Ishikawa (cell line): ENCODE measurements around the gene TP53TG5.

ENCODE experiments used
- CEBPB ChIP-seq: IDR thresholded peaks from 2 replicates; pipeline ENCODE4 v1.6.1; 2012
- CREB1 ChIP-seq: IDR thresholded peaks from 2 replicates; pipeline ENCODE4 v1.6.1; 2012; ENCODE audit warnings: low read depth
- EGR1 ChIP-seq: IDR thresholded peaks from 2 replicates; pipeline ENCODE4 v1.6.1; 2012
- EP300 ChIP-seq: IDR thresholded peaks from 2 replicates; pipeline ENCODE4 v1.6.1; 2012; ENCODE audit warnings: borderline replicate concordance
- FOXM1 ChIP-seq: IDR thresholded peaks from 2 replicates; pipeline ENCODE4 v1.6.1; 2012; ENCODE audit warnings: low read depth, borderline replicate concordance
- MAX ChIP-seq: IDR thresholded peaks from 2 replicates; pipeline ENCODE4 v1.6.1; 2012
- NFIC ChIP-seq: IDR thresholded peaks from 2 replicates; pipeline ENCODE4 v1.6.1; 2012
- RAD21 ChIP-seq: IDR thresholded peaks from 2 replicates; pipeline ENCODE4 v1.6.1; 2012; ENCODE audit warnings: low read depth
- REST ChIP-seq: IDR thresholded peaks from 2 replicates; pipeline ENCODE4 v1.6.1; 2012; ENCODE audit warnings: low read depth, mild to moderate bottlenecking
- TAF1 ChIP-seq: IDR thresholded peaks from 2 replicates; pipeline ENCODE4 v1.6.1; 2012; ENCODE audit warnings: low read depth, mild to moderate bottlenecking
- TCF12 ChIP-seq: IDR thresholded peaks from 2 replicates; pipeline ENCODE4 v1.6.1; 2012; ENCODE audit warnings: low read depth
- TEAD4 ChIP-seq: IDR thresholded peaks from 2 replicates; pipeline ENCODE4 v1.6.1; 2012
- USF1 ChIP-seq: IDR thresholded peaks from 2 replicates; pipeline ENCODE4 v1.6.1; 2012
- YY1 ChIP-seq: IDR thresholded peaks from 2 replicates; pipeline ENCODE4 v1.6.1; 2012; ENCODE audit warnings: low read depth
- ZBTB7A ChIP-seq: IDR thresholded peaks from 2 replicates; pipeline ENCODE4 v1.6.1; 2012; ENCODE audit warnings: low read depth

TP53TG5 gene

GRCh38 chr20:45407067-45407745 is 29.1 kb upstream of the TP53TG5 start:
- TF ChIP-seq NFIC = no peak
- TF ChIP-seq EP300 = no peak
- TF ChIP-seq USF1 = no peak
- TF ChIP-seq YY1 = no peak

- TF ChIP-seq NFIC = no peak
- TF ChIP-seq REST = no peak
- TF ChIP-seq MAX = peak; percentile 63; the same call in 1 of the 2 replicates
- no peak for TF ChIP-seq EP300
- no peak for TF ChIP-seq TEAD4
- no peak for TF ChIP-seq CREB1
- TF ChIP-seq EGR1 = peak; percentile 88
- TF ChIP-seq RAD21 = no peak
- no peak for TF ChIP-seq USF1
- no peak for TF ChIP-seq CEBPB
- TF ChIP-seq YY1 = no peak
- TF ChIP-seq TAF1 = peak; percentile 63
- 0 out of 2 replicates have a peak, but pooled peaks have one; percentile 61 for TF ChIP-seq ZBTB7A
- TF ChIP-seq FOXM1 = no peak
- peak; percentile 48; the same call in 1 of the 2 replicates for TF ChIP-seq TCF12
Measured at GRCh38 chr20:45406260-45407066, 28.3 kb upstream of the TP53TG5 start.

- TF ChIP-seq ZBTB7A (no peak), EGR1 (no peak), YY1 (no peak), MAX (no peak; the same call in 1 of the 2 replicates), RAD21 (no peak), CEBPB (no peak), NFIC (no peak; the same call in 1 of the 2 replicates), REST (no peak), EP300 (no peak), FOXM1 (no peak), CREB1 (no peak), TCF12 (no peak), TAF1 (no peak), TEAD4 (no peak), USF1 (no peak)
Measured at GRCh38 chr20:45405571-45406259, 27.6 kb upstream of the TP53TG5 start.

GRCh38 chr20:45404438-45404837 is 26.3 kb upstream of the TP53TG5 start:
- TF ChIP-seq EP300 (no peak), CEBPB (no peak), CREB1 (no peak), USF1 (no peak), FOXM1 (no peak), NFIC (no peak), TCF12 (no peak), EGR1 (no peak), TAF1 (no peak), TEAD4 (no peak), RAD21 (no peak), MAX (no peak), YY1 (no peak), ZBTB7A (no peak), REST (no peak)
